HCT116 (cell line): ENCODE measurements around the gene SEMA5B. TPM values are rescaled to one million over a fixed set of nuclear protein-coding genes. Genes with fewer than 3 reads are reported as not detected.

ENCODE experiments used
- ATAC-seq: fragments of 200-7000 bp; cut with Tn5 transposase; 2 replicates; pipeline ENCODE4 v1.9.1; 2020; ENCODE audit warnings: mild to moderate bottlenecking, moderate library complexity
- BruUV-seq: library from RNA; stranded (reverse); fragments of 400-500 nt; replicated peaks from 2 replicates; lab custom pipeline; 2021; lab: Mats Ljungman, UMichigan
- CTCF ChIA-PET: fragments of 300-600 bp; sonication (Branson Sonifier 250); formaldehyde crosslinking; loops from one replicate; lab custom pipeline; 2021; ENCODE audit warnings: antibody characterized with exemption; lab: Charles Lee
- POLR2A ChIA-PET: fragments of 300-600, 350-600 bp; sonication (Branson Sonifier 250); formaldehyde crosslinking; loops from one replicate; lab custom pipeline; 2021; ENCODE audit warnings: antibody characterized with exemption; lab: Charles Lee
- RAD21 ChIA-PET, 2 experiments: fragments of 300-600 bp; sonication (Branson Sonifier 250); formaldehyde crosslinking; loops; one replicate each; lab custom pipeline; 2023; ENCODE audit warnings: low total read pairs in 2 of 2; ENCODE audit not compliant: uncharacterized antibody in 2 of 2, unreplicated experiment in 2 of 2, low non-redundant PET in 1 of 2; lab: Charles Lee
- DNase-seq: peaks from one replicate; pipeline ENCODE4 v3.0.0-alpha.2; 2010; ENCODE audit warnings: low read depth, low spot score
- H2AFZ ChIP-seq: fragments of 200-600 bp; shearing (Covaris generic), sonication (generic); 2 replicates; pipeline ENCODE4 v1.6.1; 2017; ENCODE audit warnings: low read depth, mixed run types, mixed read lengths, antibody characterized with exemption, low read length; ENCODE audit not compliant: poor library complexity, severe bottlenecking
- H3K27ac ChIP-seq: 2 replicates; pipeline ENCODE4 v1.5.1; 2012; ENCODE audit warnings: low read depth, low read length
- H3K27me3 ChIP-seq: fragments of 200-600 bp; sonication (generic); 2 replicates; pipeline ENCODE4 v1.6.1; 2016; ENCODE audit warnings: mixed run types, low read length, mixed read lengths; ENCODE audit not compliant: insufficient read depth
- H3K36me3 ChIP-seq, 2 experiments: fragments of 200-500 bp in 1 of 2; fragments of 200-600 bp in 1 of 2; sonication (Bioruptor generic) in 1 of 2; sonication (generic) in 1 of 2; 2 replicates each; pipeline versions ENCODE4 v1.5.1 to v1.6.1; 2014 to 2016; ENCODE audit warnings: low read length in 2 of 2, inconsistent platforms in 1 of 2, mixed read lengths in 1 of 2, mixed run types in 1 of 2; ENCODE audit not compliant: insufficient read depth in 2 of 2, control insufficient read depth in 1 of 2
- H3K4me1 ChIP-seq, 2 experiments: fragments of 200-600 bp in 1 of 2; sonication (generic) in 1 of 2; 2 replicates each; pipeline versions ENCODE4 v1.5.1 to v1.6.1; 2012 to 2017; ENCODE audit warnings: low read length in 2 of 2, inconsistent platforms in 1 of 2, mild to moderate bottlenecking in 1 of 2, mixed read lengths in 1 of 2, mixed run types in 1 of 2, moderate library complexity in 1 of 2; ENCODE audit not compliant: insufficient read depth in 2 of 2, control insufficient read depth in 1 of 2
- H3K4me2 ChIP-seq: fragments of 200-600 bp; sonication (generic); 2 replicates; pipeline ENCODE4 v1.6.1; 2017; ENCODE audit warnings: mixed run types, low read length, mixed read lengths
- H3K4me3 ChIP-seq, 2 experiments: fragments of 200-600 bp in 1 of 2; sonication (generic) in 1 of 2; replicated peaks in 1 of 2; 2 replicates each; pipeline ENCODE4 v1.5.1; 2011 to 2016; ENCODE audit warnings: low read length in 2 of 2, control low read depth in 1 of 2, low read depth in 1 of 2, mild to moderate bottlenecking in 1 of 2, mixed read lengths in 1 of 2, mixed run types in 1 of 2
- H3K79me2 ChIP-seq: fragments of 200-600 bp; sonication (generic); 2 replicates; pipeline ENCODE4 v1.6.1; 2017; ENCODE audit warnings: mild to moderate bottlenecking, mixed run types, low read length, moderate library complexity, mixed read lengths; ENCODE audit not compliant: insufficient read depth
- H3K9ac ChIP-seq: fragments of 200-600 bp; sonication (generic); 2 replicates; pipeline ENCODE4 v1.6.1; 2016; ENCODE audit warnings: low read length, mixed read lengths
- H3K9me2 ChIP-seq: fragments of 200-600 bp; sonication (generic), shearing (Covaris generic); 2 replicates; pipeline ENCODE4 v1.6.1; 2017; ENCODE audit warnings: mixed run types, mild to moderate bottlenecking, moderate library complexity; ENCODE audit not compliant: insufficient read depth
- H3K9me3 ChIP-seq, 2 experiments: fragments of 200-500 bp in 1 of 2; fragments of 200-600 bp in 1 of 2; sonication (Bioruptor generic) in 1 of 2; sonication (generic) in 1 of 2; 2 replicates each; pipeline ENCODE4 v1.6.1; 2014 to 2017; ENCODE audit warnings: low read length in 2 of 2, mixed read lengths in 2 of 2, inconsistent platforms in 1 of 2, low read depth in 1 of 2, mild to moderate bottlenecking in 1 of 2, mixed run types in 1 of 2, moderate library complexity in 1 of 2; ENCODE audit not compliant: control insufficient read depth in 1 of 2, insufficient read depth in 1 of 2
- H4K20me1 ChIP-seq: fragments of 200-600 bp; sonication (generic), shearing (Covaris generic); 2 replicates; pipeline ENCODE4 v1.6.1; 2017; ENCODE audit warnings: mixed run types, mild to moderate bottlenecking, moderate library complexity; ENCODE audit not compliant: insufficient read depth
- CBX3 ChIP-seq: IDR thresholded peaks from 2 replicates; pipeline ENCODE4 v1.6.1; 2012; ENCODE audit warnings: low read depth
- EGR1 ChIP-seq: IDR thresholded peaks from 2 replicates; pipeline ENCODE4 v1.6.1; 2012; ENCODE audit warnings: low read depth
- EZH2 ChIP-seq: fragments of 200-600 bp; sonication (generic); IDR thresholded peaks from 2 replicates; pipeline ENCODE4 v1.6.1; 2017; ENCODE audit warnings: antibody characterized with exemption, mixed run types
- EZH2phosphoT487 ChIP-seq: fragments of 200-600 bp; IDR thresholded peaks from 2 replicates; pipeline ENCODE4 v1.6.1; 2018; ENCODE audit warnings: antibody characterized with exemption, borderline replicate concordance
- JUND ChIP-seq: IDR thresholded peaks from 2 replicates; pipeline ENCODE4 v1.6.1; 2012
- POLR2A ChIP-seq: IDR thresholded peaks from 2 replicates; pipeline ENCODE4 v1.7.0; 2011; ENCODE audit warnings: borderline replicate concordance; ENCODE audit not compliant: insufficient read depth, insufficient read length; ENCODE audit errors: extremely low read depth
- SIN3A ChIP-seq: IDR thresholded peaks from 2 replicates; pipeline ENCODE4 v1.6.1; 2012; ENCODE audit warnings: low read depth
- SP1 ChIP-seq: IDR thresholded peaks from 2 replicates; pipeline ENCODE4 v1.6.1; 2012; ENCODE audit warnings: low read depth
- SRF ChIP-seq: IDR thresholded peaks from 2 replicates; pipeline ENCODE4 v1.6.1; 2012; ENCODE audit warnings: low read depth
- TCF7L2 ChIP-seq: IDR thresholded peaks from 2 replicates; pipeline ENCODE4 v1.7.0; 2011; ENCODE audit warnings: borderline replicate concordance, inconsistent platforms; ENCODE audit not compliant: insufficient read depth, insufficient read length; ENCODE audit errors: extremely low read depth
- YY1 ChIP-seq: IDR thresholded peaks from 2 replicates; pipeline ENCODE4 v1.6.1; 2011; ENCODE audit warnings: low read length, low read depth, moderate library complexity, mild to moderate bottlenecking; ENCODE audit not compliant: insufficient replicate concordance; ENCODE audit errors: extremely low read depth
- intact Hi-C: fragments of 100-400 bp; cut with micrococcal nuclease; formaldehyde crosslinking; loops from 2 replicates; pipeline ENCODE4 v1.10.0; 2022
- total RNA-seq: library from RNA; stranded (reverse); gene quantifications from one replicate; pipeline ENCODE4 v1.2.1, GENCODE V29; 2021; ENCODE audit not compliant: unreplicated experiment
- TF ChIP-seq, protein P1 (sequence below), 3 experiments: fragments of 200-600 bp in 1 of 3; sonication (generic) in 1 of 3; IDR thresholded peaks in 2 of 3; conservative IDR thresholded peaks in 1 of 3; 2 replicates each; pipeline ENCODE4 v1.5.1; 2012 to 2017; ENCODE audit warnings: low read depth in 2 of 3, low read length in 2 of 3, antibody characterized with exemption in 1 of 3, borderline replicate concordance in 1 of 3, control low read depth in 1 of 3, mild to moderate bottlenecking in 1 of 3, mixed read lengths in 1 of 3, mixed run types in 1 of 3, moderate library complexity in 1 of 3; ENCODE audit not compliant: insufficient read depth in 1 of 3
- TF ChIP-seq, protein P2 (sequence below): IDR thresholded peaks from 2 replicates; pipeline ENCODE4 v1.6.1; 2012

SEMA5B gene
- total RNA-seq, 1 experiment from 2014 or later: 0.15 TPM

DNA sequence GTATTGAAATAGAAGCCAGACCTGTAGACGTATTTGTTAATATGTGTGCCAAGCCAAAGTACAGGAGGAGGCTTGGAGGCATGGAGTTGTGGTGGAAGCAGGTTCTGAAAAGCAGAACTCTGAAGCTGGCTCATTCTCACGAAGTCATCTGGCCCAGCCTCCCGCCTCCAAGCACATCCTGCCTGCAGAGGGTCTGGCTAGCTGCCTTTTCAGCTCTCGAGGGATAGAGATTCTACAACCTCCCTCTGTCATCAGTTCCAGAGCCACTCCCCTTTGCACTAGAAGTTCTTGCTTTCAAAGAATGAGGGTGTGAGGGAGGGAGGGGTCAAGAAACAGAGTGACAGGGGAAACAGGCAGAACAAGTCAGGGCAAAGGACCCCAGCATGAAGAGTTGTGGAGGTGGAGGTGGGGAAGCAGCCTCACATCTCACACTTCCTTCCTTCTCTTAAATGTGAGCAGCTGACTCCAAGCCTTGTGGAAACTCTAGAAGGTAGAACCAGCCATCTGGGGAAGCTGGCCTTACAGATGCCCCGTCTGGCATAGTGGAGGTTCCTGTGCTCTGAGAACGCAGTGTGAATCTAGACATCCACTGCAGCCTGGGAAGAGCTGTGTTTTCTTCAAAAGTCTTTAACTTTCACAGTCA, 137.4 kb downstream of the SEMA5B start:
- Histone ChIP-seq H2AFZ (no peak overlapping the region), H3K9me2 (no peaks in the 10 kb centered on the region), H3K36me3 (no peaks in the 10 kb centered on the region), H3K27me3 (no peaks in the 10 kb centered on the region), H3K4me2 (peak overlapping the region; percentile 12; the same call in 1 of the 2 replicates), H3K9me3 (no peaks in the 10 kb centered on the region), H3K27ac (no peak overlapping the region), H3K4me3 (no peak overlapping the region), H3K4me1 (peaks cover 15 to 46% of the 10 kb centered on the region in 2 experiments), H3K79me2 (no peaks in the 10 kb centered on the region), H3K9ac (no peak overlapping the region), H4K20me1 (no peaks in the 10 kb centered on the region)
- intact Hi-C loops: no loop called here
- BruUV-seq: no TSS peak
- TF ChIP-seq, protein P1, sequence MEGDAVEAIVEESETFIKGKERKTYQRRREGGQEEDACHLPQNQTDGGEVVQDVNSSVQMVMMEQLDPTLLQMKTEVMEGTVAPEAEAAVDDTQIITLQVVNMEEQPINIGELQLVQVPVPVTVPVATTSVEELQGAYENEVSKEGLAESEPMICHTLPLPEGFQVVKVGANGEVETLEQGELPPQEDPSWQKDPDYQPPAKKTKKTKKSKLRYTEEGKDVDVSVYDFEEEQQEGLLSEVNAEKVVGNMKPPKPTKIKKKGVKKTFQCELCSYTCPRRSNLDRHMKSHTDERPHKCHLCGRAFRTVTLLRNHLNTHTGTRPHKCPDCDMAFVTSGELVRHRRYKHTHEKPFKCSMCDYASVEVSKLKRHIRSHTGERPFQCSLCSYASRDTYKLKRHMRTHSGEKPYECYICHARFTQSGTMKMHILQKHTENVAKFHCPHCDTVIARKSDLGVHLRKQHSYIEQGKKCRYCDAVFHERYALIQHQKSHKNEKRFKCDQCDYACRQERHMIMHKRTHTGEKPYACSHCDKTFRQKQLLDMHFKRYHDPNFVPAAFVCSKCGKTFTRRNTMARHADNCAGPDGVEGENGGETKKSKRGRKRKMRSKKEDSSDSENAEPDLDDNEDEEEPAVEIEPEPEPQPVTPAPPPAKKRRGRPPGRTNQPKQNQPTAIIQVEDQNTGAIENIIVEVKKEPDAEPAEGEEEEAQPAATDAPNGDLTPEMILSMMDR (IDR thresholded peaks at IDR 0.05 in 2 of 3, conservative IDR thresholded peaks at IDR 0.05 in 1 of 3; ENCODE audit: borderline replicate concordance in 1 of 3, insufficient read depth in 1 of 3, low read depth in 2 of 3, low read length in 2 of 3): no peak
- TF ChIP-seq JUND (no peak), EZH2 (no peak), SIN3A (no peak), EZH2phosphoT487 (no peak), POLR2A (no peak), CBX3 (no peak), SRF (no peak), EGR1 (no peak), SP1 (no peak), TCF7L2 (no peak), YY1 (no peak)
- TF ChIP-seq, protein P2, sequence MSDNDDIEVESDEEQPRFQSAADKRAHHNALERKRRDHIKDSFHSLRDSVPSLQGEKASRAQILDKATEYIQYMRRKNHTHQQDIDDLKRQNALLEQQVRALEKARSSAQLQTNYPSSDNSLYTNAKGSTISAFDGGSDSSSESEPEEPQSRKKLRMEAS: no peak
- DNase-seq: no peak
- ChIA-PET RAD21 (no interaction called here), CTCF (no interaction called here), POLR2A (no interaction called here)
- no peak for ATAC-seq
